ENCODE results near the gene FOCAD.
A peak's percentile ranks its signal among the peaks of the same experiment; 100 is the strongest.

FOCAD gene

GRCh38 chr9:20997503-20998076 is 313.5 kb downstream of the FOCAD start:
- peak; percentile 37 for DNase-seq (ENCODE audit: low read depth)
- no peak for TF ChIP-seq CTCF (IDR thresholded peaks at IDR 0.05; ENCODE audit: low read depth, low read length, missing control alignments)
- no peak overlapping the region for H3K4me3 ChIP-seq (ENCODE audit: low read depth, low read length)

- no peak for DNase-seq (ENCODE audit: low read depth)
- TF ChIP-seq CTCF (IDR thresholded peaks at IDR 0.05; ENCODE audit: low read depth, low read length, missing control alignments), result no peak
- no peak overlapping the region for H3K4me3 ChIP-seq (ENCODE audit: low read depth, low read length)
Measured at GRCh38 chr9:21001581-21001980, 317.5 kb downstream of the FOCAD start.

GRCh38 chr9:21002040-21002439 is 318.0 kb downstream of the FOCAD start:
- no peak overlapping the region for H3K4me3 ChIP-seq (ENCODE audit: low read depth, low read length)
- no peak for DNase-seq (ENCODE audit: low read depth)
- no peak for TF ChIP-seq CTCF (IDR thresholded peaks at IDR 0.05; ENCODE audit: low read depth, low read length, missing control alignments)

- H3K4me3 ChIP-seq (ENCODE audit: low read depth, low read length), result no peak overlapping the region
- no peak for TF ChIP-seq CTCF (IDR thresholded peaks at IDR 0.05; ENCODE audit: low read depth, low read length, missing control alignments)
- no peak for DNase-seq (ENCODE audit: low read depth)
Measured at GRCh38 chr9:21015129-21015815, 331.2 kb downstream of the FOCAD start.

GRCh38 chr9:21015995-21016394 is 331.9 kb downstream of the FOCAD start:
- no peak overlapping the region for H3K4me3 ChIP-seq (ENCODE audit: low read depth, low read length)
- DNase-seq (ENCODE audit: low read depth), result no peak
- no peak for TF ChIP-seq CTCF (IDR thresholded peaks at IDR 0.05; ENCODE audit: low read depth, low read length, missing control alignments)

GRCh38 chr9:21016701-21017491 is 332.8 kb downstream of the FOCAD start:
- no peak for TF ChIP-seq CTCF (IDR thresholded peaks at IDR 0.05; ENCODE audit: low read depth, low read length, missing control alignments)
- DNase-seq (ENCODE audit: low read depth), result no peak
- no peak overlapping the region for H3K4me3 ChIP-seq (ENCODE audit: low read depth, low read length)

Measured in GM12864 (cell line).